HepG2 (cell line): ENCODE data around the gene AMPH.

ENCODE experiments used
- FOXO4 ChIP-seq: sonication (generic); formaldehyde crosslinking; conservative IDR thresholded peaks from 2 replicates; pipeline ENCODE4 v1.8.1; 2023; ENCODE audit warnings: missing genetic modification reagents
- TP53 ChIP-seq: sonication (generic); formaldehyde crosslinking; conservative IDR thresholded peaks from 2 replicates; pipeline ENCODE4 v1.4.0; 2020; ENCODE audit warnings: missing genetic modification reagents
- ZNF567 ChIP-seq: sonication (generic); formaldehyde crosslinking; IDR thresholded peaks from 2 replicates; pipeline ENCODE4 v1.8.1; 2023; ENCODE audit warnings: mild to moderate bottlenecking, missing genetic modification reagents, borderline replicate concordance

DNA sequence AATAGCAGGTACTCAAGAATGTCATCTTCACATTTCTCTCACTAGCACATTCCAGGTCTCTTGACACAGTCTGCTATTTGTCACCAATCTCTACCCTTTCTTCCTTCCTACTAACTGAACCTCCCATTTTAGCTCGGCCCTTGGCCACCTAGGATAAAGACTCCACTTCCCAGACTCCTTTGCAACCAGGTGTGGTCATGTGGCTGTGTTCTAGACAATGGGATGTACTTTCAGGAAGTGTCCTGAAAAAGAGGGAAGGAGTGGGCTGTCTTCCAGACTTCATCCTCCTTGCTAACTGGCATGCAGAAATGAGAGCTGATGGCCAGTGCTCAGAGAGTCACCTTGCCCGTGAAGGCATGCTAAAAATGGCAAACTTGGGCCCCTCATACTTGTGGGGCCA is 139.2 kb downstream of the AMPH start:
- TF ChIP-seq TP53 (CRISPR knock-in tag) (no peak), ZNF567 (CRISPR knock-in tag) (no peak), FOXO4 (CRISPR knock-in tag) (no peak)
